HEK293 (cell line): Measurements from ENCODE around the gene MAP3K7CL.

ENCODE experiments used
- CTCF ChIA-PET: fragments of 350-600 bp; formaldehyde crosslinking; extraction: SDS; loops from one replicate; lab custom pipeline; 2021; ENCODE audit warnings: antibody characterized with exemption; lab: Yijun Ruan, JAX
- POLR2A ChIA-PET: fragments of 300-600 bp; formaldehyde crosslinking; extraction: SDS; loops from one replicate; lab custom pipeline; 2020; ENCODE audit warnings: antibody characterized with exemption, inconsistent platforms; lab: Yijun Ruan, JAX
- H3K27ac ChIP-seq: fragments of 200-500 bp; sonication (Bioruptor generic); 2 replicates; pipeline ENCODE4 v1.5.1; 2014; ENCODE audit warnings: low read depth, low read length, control low read depth, inconsistent platforms; ENCODE audit errors: extremely low read depth
- H3K36me3 ChIP-seq, 2 experiments: fragments of 200-500 bp in 1 of 2; sonication (Bioruptor generic) in 1 of 2; 1 replicate in 1 of 2; 2 replicates in 1 of 2; pipeline ENCODE4 v1.5.1; 2014 to 2017; ENCODE audit warnings: inconsistent platforms in 2 of 2, low read length in 2 of 2; ENCODE audit not compliant: control insufficient read depth in 2 of 2, insufficient read depth in 1 of 2
- H3K4me1 ChIP-seq: fragments of 200-500 bp; sonication (Bioruptor generic); 2 replicates; pipeline ENCODE4 v1.5.1; 2014; ENCODE audit warnings: mild to moderate bottlenecking, low read length, inconsistent platforms; ENCODE audit not compliant: control insufficient read depth, insufficient read depth
- H3K4me3 ChIP-seq: 2 replicates; pipeline ENCODE4 v1.5.1; 2011; ENCODE audit warnings: low read depth, mild to moderate bottlenecking, control low read depth, low read length, moderate library complexity
- H3K9me3 ChIP-seq: fragments of 200-500 bp; sonication (Bioruptor generic); 2 replicates; pipeline ENCODE4 v1.5.1; 2014; ENCODE audit warnings: low read depth, low read length, inconsistent platforms; ENCODE audit not compliant: control insufficient read depth, insufficient read depth
- EGR2 ChIP-seq: fragments of 450-650 bp; formaldehyde crosslinking; IDR thresholded peaks from 2 replicates; pipeline ENCODE4 v1.5.1; 2016; ENCODE audit warnings: low read depth, missing biosample characterization, missing genetic modification characterization
- HOXD13 ChIP-seq: sonication (generic); formaldehyde crosslinking; IDR thresholded peaks from 2 replicates; pipeline ENCODE4 v1.8.0; 2022; ENCODE audit warnings: missing genetic modification reagents, borderline replicate concordance
- KLF1 ChIP-seq: fragments of 450-650 bp; formaldehyde crosslinking; IDR thresholded peaks from 2 replicates; pipeline ENCODE4 v1.5.1; 2016; ENCODE audit warnings: missing biosample characterization, missing genetic modification characterization
- MYNN ChIP-seq: fragments of 450-650 bp; formaldehyde crosslinking; IDR thresholded peaks from 2 replicates; pipeline ENCODE4 v1.5.1; 2016; ENCODE audit warnings: missing biosample characterization, missing genetic modification characterization, borderline replicate concordance
- PBX3 ChIP-seq: sonication (generic); formaldehyde crosslinking; IDR thresholded peaks from 2 replicates; pipeline ENCODE4 v1.8.1; 2022; ENCODE audit warnings: mild to moderate bottlenecking, moderate library complexity, missing genetic modification reagents
- SCRT1 ChIP-seq: fragments of 450-650 bp; formaldehyde crosslinking; IDR thresholded peaks from 2 replicates; pipeline ENCODE4 v1.5.1; 2016; ENCODE audit warnings: missing biosample characterization, missing genetic modification characterization, borderline replicate concordance
- WT1 ChIP-seq: fragments of 450-650 bp; formaldehyde crosslinking; IDR thresholded peaks from 2 replicates; pipeline ENCODE4 v1.5.1; 2016; ENCODE audit warnings: missing biosample characterization, missing genetic modification characterization
- ZNF10 ChIP-seq: fragments of 450-650 bp; formaldehyde crosslinking; IDR thresholded peaks from 2 replicates; pipeline ENCODE4 v1.5.1; 2017; ENCODE audit warnings: missing biosample characterization, missing genetic modification characterization
- ZNF184 ChIP-seq: fragments of 450-650 bp; IDR thresholded peaks from 2 replicates; pipeline ENCODE4 v1.5.1; 2018; ENCODE audit warnings: missing biosample characterization, mild to moderate bottlenecking, missing genetic modification characterization
- ZNF23 ChIP-seq: fragments of 450-650 bp; formaldehyde crosslinking; IDR thresholded peaks from 2 replicates; pipeline ENCODE4 v1.5.1; 2016; ENCODE audit warnings: missing biosample characterization, missing genetic modification characterization, borderline replicate concordance
- ZNF302 ChIP-seq: fragments of 450-650 bp; formaldehyde crosslinking; IDR thresholded peaks from 2 replicates; pipeline ENCODE4 v1.5.1; 2016; ENCODE audit warnings: missing biosample characterization, missing genetic modification characterization, low read depth
- ZNF433 ChIP-seq: fragments of 450-650 bp; formaldehyde crosslinking; IDR thresholded peaks from 2 replicates; pipeline ENCODE4 v1.5.1; 2016; ENCODE audit warnings: missing biosample characterization, missing genetic modification characterization, low read depth
- ZNF473 ChIP-seq: fragments of 450-650 bp; formaldehyde crosslinking; IDR thresholded peaks from 2 replicates; pipeline ENCODE4 v1.5.1; 2017; ENCODE audit warnings: missing biosample characterization, missing genetic modification characterization
- ZNF623 ChIP-seq: fragments of 450-650 bp; formaldehyde crosslinking; IDR thresholded peaks from 2 replicates; pipeline ENCODE4 v1.5.1; 2016; ENCODE audit warnings: missing biosample characterization, missing genetic modification characterization
- ZNF664 ChIP-seq: fragments of 450-650 bp; formaldehyde crosslinking; IDR thresholded peaks from 2 replicates; pipeline ENCODE4 v1.5.1; 2016; ENCODE audit warnings: missing biosample characterization, missing genetic modification characterization
- ZNF704 ChIP-seq: fragments of 450-650 bp; formaldehyde crosslinking; IDR thresholded peaks from 2 replicates; pipeline ENCODE4 v1.5.1; 2016; ENCODE audit warnings: missing biosample characterization, missing genetic modification characterization
- TF ChIP-seq, protein P1 (sequence below): fragments of 450-650 bp; formaldehyde crosslinking; IDR thresholded peaks from 2 replicates; pipeline ENCODE4 v1.5.1; 2016; ENCODE audit warnings: missing biosample characterization, missing genetic modification characterization
- TF ChIP-seq, protein P2 (sequence below): fragments of 450-650 bp; formaldehyde crosslinking; IDR thresholded peaks from 2 replicates; pipeline ENCODE4 v1.5.1; 2016; ENCODE audit warnings: missing biosample characterization, missing genetic modification characterization

The MAP3K7CL gene

GRCh38 chr21:29182691-29183092 lies 52.2 kb downstream of the MAP3K7CL start (continued):
- no peak for TF ChIP-seq SCRT1
- TF ChIP-seq PBX3 (CRISPR knock-in tag): no peak
- TF ChIP-seq ZNF10 (tag by site-specific recombination): no peak
- TF ChIP-seq KLF1 (tag by site-specific recombination): peak; percentile 55; the same call in 1 of the 2 replicates
- no peak for TF ChIP-seq ZNF433 (tag by site-specific recombination)
- TF ChIP-seq, protein P1, sequence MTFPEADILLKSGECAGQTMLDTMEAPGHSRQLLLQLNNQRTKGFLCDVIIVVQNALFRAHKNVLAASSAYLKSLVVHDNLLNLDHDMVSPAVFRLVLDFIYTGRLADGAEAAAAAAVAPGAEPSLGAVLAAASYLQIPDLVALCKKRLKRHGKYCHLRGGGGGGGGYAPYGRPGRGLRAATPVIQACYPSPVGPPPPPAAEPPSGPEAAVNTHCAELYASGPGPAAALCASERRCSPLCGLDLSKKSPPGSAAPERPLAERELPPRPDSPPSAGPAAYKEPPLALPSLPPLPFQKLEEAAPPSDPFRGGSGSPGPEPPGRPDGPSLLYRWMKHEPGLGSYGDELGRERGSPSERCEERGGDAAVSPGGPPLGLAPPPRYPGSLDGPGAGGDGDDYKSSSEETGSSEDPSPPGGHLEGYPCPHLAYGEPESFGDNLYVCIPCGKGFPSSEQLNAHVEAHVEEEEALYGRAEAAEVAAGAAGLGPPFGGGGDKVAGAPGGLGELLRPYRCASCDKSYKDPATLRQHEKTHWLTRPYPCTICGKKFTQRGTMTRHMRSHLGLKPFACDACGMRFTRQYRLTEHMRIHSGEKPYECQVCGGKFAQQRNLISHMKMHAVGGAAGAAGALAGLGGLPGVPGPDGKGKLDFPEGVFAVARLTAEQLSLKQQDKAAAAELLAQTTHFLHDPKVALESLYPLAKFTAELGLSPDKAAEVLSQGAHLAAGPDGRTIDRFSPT: no peak

DNA sequence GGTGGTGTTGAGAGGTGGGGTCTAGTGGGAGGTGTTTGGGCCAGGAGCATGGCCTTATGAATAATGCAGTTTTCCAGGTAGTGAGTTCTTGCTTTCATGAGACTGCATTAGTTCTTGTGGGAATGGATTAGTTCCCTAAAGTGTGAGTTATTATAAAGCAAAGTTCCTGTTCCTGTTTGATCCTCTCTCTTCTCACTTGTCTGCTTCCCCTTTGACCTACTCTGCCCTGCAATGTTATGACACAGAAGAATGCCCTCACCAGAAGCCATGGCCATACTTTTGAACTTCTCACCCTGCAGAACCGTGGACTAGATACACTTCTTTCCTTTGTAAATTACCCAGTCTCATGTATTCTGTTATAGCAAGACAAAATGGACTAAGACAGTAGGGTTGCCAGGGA lies 53.6 kb downstream of the MAP3K7CL start:
- H3K36me3 ChIP-seq: no peaks in the 10 kb centered on the region
- no peaks in the 10 kb centered on the region for H3K4me1 ChIP-seq
- no peaks in the 10 kb centered on the region for H3K9me3 ChIP-seq
- TF ChIP-seq, protein P2, sequence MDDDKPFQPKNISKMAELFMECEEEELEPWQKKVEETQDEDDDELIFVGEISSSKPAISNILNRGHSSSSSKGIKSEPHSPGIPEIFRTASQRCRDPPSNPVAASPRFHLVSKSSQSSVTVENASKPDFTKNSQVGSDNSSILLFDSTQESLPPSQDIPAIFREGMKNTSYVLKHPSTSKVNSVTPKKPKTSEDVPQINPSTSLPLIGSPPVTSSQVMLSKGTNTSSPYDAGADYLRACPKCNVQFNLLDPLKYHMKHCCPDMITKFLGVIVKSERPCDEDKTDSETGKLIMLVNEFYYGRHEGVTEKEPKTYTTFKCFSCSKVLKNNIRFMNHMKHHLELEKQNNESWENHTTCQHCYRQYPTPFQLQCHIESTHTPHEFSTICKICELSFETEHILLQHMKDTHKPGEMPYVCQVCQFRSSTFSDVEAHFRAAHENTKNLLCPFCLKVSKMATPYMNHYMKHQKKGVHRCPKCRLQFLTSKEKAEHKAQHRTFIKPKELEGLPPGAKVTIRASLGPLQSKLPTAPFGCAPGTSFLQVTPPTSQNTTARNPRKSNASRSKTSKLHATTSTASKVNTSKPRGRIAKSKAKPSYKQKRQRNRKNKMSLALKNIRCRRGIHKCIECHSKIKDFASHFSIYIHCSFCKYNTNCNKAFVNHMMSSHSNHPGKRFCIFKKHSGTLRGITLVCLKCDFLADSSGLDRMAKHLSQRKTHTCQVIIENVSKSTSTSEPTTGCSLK (tag by site-specific recombination): no peak
- TF ChIP-seq HOXD13 (CRISPR knock-in tag) (no peak), ZNF704 (tag by site-specific recombination) (no peak), ZNF184 (tag by site-specific recombination) (no peak), ZNF473 (tag by site-specific recombination) (no peak), SCRT1 (no peak), ZNF623 (tag by site-specific recombination) (no peak), MYNN (tag by site-specific recombination) (no peak), ZNF302 (no peak), ZNF664 (tag by site-specific recombination) (no peak), EGR2 (no peak)
- ChIA-PET CTCF (no interaction called here), POLR2A (no interaction called here)
- H3K27ac ChIP-seq: no peak overlapping the region
- H3K4me3 ChIP-seq: no peak overlapping the region

GRCh38 chr21:29185172-29185571 lies 54.7 kb downstream of the MAP3K7CL start:
- TF ChIP-seq WT1 (tag by site-specific recombination) (peak; percentile 87), ZNF23 (tag by site-specific recombination) (no peak)
- H3K27ac ChIP-seq: no peak overlapping the region
- POLR2A ChIA-PET: interaction anchor here (1.1 kb wide), 1 partner anchor 30 kb away, joined by 3 read pairs; no protein-coding TSS in a partner anchor

More at GRCh38 chr21:29185172-29185571, 54.7 kb downstream of the MAP3K7CL start:
- CTCF ChIA-PET: interaction anchor here (0.6 kb wide), 1 partner anchor 10 kb away, joined by 3 read pairs; no protein-coding TSS in a partner anchor
- Histone ChIP-seq H3K9me3 (no peaks in the 10 kb centered on the region), H3K4me3 (no peak overlapping the region), H3K36me3 (no peaks in the 10 kb centered on the region), H3K4me1 (no peaks in the 10 kb centered on the region)
